Fibroblast of peridontal ligament (primary cell): ENCODE data around the gene PPIG.
A peak's percentile ranks its signal among the peaks of the same experiment; 100 is the strongest.
"Not testable (repeated sequence)": the region's sequence is repeated elsewhere in the genome, so short reads cannot be mapped to it uniquely, and the experiment has no call there.

Experiments used
- DNase-seq: peaks from one replicate; pipeline ENCODE4 v3.0.0-alpha.2; 2010; ENCODE audit errors: extremely low read depth

The PPIG gene

GRCh38 chr2:169590804-169591203 lies 6.7 kb downstream of the PPIG start:
- DNase-seq, result no peak

DNA sequence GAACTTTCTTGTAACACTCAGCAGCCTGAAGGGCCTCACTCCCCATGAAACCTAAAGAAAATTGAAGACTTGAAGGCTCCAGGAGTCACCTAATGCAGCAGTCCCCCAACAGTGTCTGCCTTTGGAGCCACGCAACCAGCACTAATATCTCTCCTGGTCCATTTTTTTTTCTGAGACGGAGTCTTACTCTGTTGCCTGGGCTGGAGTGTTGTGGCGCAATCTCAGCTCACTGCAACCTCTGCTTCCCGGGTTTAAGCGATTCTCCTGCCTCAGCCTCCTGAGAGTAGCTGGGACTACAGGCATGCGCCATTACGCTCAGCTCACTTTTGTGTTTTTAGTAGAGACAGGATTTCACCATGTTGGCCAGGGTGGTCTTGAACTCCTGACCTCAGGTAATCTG lies 12.4 kb downstream of the PPIG start:
- not testable (repeated sequence) for DNase-seq

GRCh38 chr2:169598982-169599381 lies 14.8 kb downstream of the PPIG start:
- no peak for DNase-seq

GRCh38 chr2:169599568-169599967 lies 15.4 kb downstream of the PPIG start:
- no peak for DNase-seq

DNA sequence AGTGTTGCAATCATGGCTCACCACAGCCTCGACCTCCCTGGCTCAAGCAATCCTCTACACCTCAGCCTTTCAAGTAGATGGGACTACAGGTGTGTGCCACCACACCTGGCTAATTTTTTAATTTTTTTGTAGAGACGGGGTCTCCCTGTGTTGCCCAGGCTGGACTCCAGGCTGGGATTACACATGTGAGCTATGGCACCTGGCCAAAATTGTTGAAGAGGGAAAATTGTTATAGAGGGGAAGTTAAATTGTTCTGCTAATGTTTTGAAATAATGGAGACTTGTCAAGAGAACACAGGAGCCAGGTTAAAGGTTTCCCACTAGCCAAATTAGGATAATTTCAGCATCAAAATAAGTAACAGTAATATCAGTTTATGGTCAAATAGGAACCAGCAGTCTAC lies 25.1 kb downstream of the PPIG start:
- no peak for DNase-seq

- DNase-seq, result no peak
Observed at GRCh38 chr2:169613876-169614275, 29.7 kb downstream of the PPIG start.

DNA sequence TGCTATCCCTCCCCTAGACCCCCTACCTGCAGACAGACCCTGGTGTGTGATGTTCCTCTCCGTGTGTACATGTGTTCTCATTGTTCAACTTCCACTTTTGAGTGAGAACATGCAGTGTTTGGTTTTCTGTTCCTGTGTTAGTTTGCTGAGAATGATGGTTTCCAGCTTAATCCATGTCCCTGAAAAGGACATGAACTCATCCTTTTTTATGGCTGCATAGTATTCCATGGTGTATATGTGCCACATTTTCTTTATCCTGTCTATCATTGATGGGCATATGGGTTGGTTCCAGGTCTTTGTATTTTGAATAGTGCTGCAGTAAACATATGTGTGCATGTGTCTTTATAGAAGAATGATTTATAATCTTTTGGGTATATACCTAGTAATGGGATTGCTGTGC lies 31.8 kb downstream of the PPIG start:
- DNase-seq, result not testable (repeated sequence)

GRCh38 chr2:169619946-169620345 lies 35.8 kb downstream of the PPIG start:
- peak; percentile 60 for DNase-seq

- DNase-seq, result no peak
Observed at GRCh38 chr2:169620509-169620908, 36.4 kb downstream of the PPIG start.

DNA sequence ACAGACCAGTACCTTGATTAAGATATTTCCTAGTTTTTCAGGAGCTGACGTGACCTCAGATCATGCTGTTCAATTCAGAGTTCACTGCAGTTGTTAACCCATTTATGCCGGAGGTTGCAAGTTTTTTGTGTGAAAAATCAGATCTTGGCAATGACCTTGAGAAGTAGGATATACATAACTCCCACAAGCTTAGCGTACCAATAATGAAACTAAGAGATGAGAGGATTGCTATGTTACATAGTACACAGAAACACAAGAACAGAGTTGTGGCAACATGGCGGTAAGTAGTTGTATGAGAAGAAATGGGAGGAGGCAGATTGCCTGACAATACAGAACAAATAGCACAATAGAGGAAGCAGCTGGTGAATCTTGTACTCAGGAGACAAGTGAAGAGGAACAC lies 39.1 kb downstream of the PPIG start:
- DNase-seq, result no peak

DNA sequence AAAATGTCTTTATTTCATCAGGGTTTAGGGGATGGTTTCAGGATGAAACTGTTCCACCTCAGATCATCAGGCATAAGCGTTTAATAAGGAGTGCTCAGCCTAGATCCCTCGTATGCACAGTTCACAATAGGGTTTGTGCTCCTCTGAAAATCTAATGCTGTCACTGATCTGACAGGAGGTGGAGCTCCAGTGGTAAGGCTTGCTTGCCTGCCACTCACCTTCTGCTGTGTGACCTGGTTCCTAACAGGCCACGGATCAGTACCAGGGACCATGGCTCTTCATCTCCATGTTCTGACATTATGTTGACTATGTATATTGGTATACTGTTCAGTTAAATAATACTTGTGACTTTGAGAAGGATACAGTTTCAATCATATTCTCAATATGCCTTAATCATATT lies 41.6 kb downstream of the PPIG start:
- DNase-seq, result no peak

- DNase-seq, result no peak
Observed at GRCh38 chr2:169636440-169637097, 52.4 kb downstream of the PPIG start.

DNA sequence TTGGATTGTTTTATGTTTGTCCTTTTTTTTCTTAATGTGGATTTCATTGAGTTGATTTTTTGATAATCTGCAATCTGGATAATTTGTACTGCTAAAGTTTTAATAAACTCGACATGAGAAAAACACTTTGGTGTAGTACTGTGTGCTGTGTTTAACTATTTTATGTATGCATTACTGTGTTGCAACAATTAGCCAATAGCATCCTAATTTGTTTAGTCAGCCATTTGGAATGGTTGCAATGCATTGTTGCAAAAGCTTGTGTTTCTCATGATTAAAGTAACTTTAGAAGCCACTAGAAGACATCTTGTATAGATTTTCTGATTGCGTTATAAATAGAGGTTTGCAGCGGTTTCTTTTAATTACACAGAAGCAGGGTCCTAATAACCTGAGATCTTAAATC lies 53.5 kb downstream of the PPIG start:
- peak; percentile 90 for DNase-seq

DNA sequence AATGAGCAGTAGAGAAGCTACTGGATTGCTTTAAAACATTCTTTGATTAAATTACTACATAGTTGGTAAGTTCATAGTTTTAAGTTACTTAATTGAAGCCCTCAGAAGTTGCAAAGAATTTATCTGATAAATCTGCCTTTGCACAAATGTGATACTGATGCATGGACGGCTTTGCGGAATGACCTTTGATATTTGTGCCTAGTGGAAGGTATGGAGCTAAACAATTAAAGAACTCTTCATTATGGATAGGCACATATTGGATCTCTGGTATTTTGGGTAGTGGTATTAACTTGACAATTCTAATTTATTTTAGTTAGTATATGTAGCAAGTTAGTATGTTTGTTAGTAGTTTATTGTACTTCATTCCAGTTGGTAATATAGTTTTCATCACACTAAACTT lies 56.0 kb downstream of the PPIG start:
- DNase-seq, result no peak

DNA sequence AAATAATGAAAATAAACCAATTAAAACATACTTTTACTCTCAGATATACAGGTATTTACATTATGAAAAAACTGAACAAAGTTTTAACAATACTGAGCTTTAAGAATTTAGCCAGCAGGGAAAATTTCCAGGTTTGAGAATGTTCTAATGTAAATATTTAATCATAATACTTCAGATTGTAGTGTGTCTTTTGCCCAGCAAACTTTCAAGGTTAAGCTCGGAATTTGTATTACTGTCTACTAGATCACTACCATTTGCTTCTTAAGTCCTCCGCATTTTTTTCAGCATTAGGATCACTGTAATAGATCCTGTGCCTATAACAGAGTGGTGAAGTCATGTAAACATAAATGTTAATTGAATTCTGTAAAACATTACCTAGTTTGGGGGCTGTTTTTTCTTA lies 57.3 kb downstream of the PPIG start:
- no peak for DNase-seq

DNA sequence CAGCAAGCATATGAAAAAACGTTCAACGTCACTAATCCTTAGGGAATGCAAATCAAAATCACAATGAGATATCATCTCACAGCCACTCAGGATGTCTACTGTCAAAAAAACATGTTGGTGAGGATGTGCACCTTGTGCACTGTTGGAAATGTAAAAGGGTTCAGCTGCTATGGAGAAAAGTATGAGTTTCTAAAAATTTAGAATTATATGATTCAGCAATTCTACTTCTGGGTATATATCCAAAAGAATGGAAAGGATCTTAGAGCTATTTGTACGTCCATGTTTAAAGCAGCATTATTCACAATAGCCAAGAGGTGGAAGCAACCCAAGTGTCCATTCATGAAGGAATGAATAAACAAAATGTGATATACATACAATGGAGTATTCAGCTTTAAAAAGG lies 60.0 kb downstream of the PPIG start:
- no peak for DNase-seq

DNA sequence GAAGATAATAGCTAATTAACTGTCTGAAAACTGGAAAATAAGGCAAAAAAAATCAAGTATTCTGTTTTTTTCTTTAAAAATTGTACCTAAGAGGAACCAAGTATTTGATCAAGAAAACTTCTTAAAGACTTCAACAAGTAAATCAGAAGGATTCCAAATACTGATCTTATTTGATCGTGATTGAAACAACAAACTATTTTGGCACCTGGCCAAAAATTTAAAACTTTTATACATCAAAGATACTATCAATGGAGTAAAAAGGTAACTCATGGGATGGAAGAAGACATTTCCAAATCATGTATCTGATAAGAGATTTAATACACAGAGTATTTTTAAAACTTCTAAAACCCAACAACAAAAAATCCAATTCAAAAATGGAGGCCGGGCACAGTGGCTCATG lies 63.3 kb downstream of the PPIG start:
- no peak for DNase-seq

- no peak for DNase-seq
Observed at GRCh38 chr2:169649278-169649677, 65.1 kb downstream of the PPIG start.

DNA sequence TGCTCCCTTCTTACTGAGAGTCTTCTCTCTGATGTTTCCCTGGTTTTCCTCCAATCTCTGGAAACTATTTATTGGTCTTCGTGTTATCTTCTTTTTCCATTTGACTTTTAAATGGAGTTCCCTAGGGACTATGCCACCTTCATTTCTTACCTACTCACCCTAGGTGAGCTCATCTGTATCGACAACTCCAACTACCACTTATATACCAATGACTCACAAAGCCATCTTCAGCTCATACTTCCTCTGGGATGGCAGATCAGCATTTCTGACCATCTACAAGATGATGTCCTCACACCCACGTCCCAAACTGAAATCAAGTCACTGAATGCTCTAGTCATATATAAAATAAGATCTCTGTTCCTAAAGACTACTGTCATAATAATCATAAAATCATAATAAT lies 69.5 kb downstream of the PPIG start:
- no peak for DNase-seq

GRCh38 chr2:169656164-169656563 lies 72.0 kb downstream of the PPIG start:
- DNase-seq, result no peak

GRCh38 chr2:169658877-169659276 lies 74.7 kb downstream of the PPIG start:
- no peak for DNase-seq

DNA sequence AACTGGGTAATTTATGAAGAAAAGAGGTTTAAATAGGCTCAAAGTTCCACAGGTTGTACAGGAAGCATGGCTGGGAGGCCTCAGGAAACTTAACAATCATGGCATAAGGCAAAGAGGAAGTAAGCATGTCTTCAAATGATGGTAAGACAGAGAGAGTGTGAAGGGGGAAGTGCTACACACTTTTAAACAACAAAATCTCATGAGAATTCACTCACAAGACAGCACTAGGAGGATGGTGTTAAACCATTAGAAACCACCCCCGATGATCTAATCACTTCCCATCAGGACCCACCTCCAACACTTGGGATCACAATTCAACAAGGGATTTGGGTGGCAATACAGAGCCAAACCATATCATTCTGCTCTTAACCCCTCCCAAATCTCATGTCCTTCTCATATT lies 75.2 kb downstream of the PPIG start:
- no peak for DNase-seq

- DNase-seq, result no peak
Observed at GRCh38 chr2:169661265-169661664, 77.1 kb downstream of the PPIG start.

DNA sequence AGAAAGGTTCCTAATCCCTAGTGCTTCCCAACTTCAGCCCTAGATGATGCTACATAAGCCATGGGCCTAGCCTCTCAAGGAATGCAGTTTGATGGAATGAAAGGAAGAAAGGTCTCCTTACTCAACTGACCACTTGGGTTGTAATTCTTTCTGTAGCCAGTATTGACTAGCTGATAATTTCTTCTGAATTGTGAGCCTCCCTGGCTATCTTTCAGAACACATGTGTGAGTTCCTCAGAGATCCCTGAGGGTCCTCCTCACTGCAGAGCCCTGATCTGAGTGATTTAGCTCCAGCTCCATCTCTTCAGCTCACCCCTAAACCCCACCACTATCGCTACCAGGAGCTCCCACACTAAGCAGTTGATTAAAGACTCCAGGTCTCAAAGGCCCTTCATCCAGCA lies 78.6 kb downstream of the PPIG start:
- no peak for DNase-seq
